22Rv1 (cell line): ENCODE measurements around the gene TUBGCP3.

Experiments used
- ZFX ChIP-seq: fragments of 450-650 bp; IDR thresholded peaks from 2 replicates; pipeline ENCODE4 v1.6.1; 2017; ENCODE audit warnings: antibody characterized with exemption, borderline replicate concordance
- TF ChIP-seq, protein P1 (sequence below): fragments of 450-650 bp; IDR thresholded peaks from 2 replicates; pipeline ENCODE4 v1.5.1; 2017; ENCODE audit warnings: mild to moderate bottlenecking

DNA sequence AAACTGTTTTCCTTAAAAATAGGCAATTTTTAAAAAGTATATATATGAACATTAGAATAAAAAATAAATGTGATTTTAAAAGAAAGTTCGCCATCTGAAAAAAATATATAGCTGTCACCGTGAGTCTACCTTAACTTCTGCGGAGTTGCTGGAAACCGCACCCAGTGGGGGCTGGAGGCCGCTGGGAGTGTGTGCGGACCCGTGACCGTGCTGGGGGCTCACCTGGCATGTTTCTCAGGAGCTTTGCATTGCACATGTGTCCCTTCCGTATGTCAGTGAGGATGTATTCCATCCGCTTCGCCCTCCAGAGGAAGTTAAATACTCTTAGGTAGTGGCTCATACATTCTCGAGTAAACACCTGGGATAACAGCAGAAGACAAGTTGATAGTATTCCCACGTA, 71.7 kb downstream of the TUBGCP3 start:
- TF ChIP-seq, protein P1, sequence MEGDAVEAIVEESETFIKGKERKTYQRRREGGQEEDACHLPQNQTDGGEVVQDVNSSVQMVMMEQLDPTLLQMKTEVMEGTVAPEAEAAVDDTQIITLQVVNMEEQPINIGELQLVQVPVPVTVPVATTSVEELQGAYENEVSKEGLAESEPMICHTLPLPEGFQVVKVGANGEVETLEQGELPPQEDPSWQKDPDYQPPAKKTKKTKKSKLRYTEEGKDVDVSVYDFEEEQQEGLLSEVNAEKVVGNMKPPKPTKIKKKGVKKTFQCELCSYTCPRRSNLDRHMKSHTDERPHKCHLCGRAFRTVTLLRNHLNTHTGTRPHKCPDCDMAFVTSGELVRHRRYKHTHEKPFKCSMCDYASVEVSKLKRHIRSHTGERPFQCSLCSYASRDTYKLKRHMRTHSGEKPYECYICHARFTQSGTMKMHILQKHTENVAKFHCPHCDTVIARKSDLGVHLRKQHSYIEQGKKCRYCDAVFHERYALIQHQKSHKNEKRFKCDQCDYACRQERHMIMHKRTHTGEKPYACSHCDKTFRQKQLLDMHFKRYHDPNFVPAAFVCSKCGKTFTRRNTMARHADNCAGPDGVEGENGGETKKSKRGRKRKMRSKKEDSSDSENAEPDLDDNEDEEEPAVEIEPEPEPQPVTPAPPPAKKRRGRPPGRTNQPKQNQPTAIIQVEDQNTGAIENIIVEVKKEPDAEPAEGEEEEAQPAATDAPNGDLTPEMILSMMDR: no peak
- no peak for TF ChIP-seq ZFX
